HepG2 (cell line): ENCODE results near the gene CST3. TPM values are rescaled to one million over a fixed set of nuclear protein-coding genes. Genes with fewer than 3 reads are reported as not detected.

Experiments
- ATAC-seq: fragments of 200-7000 bp; cut with Tn5 transposase; 3 replicates; pipeline ENCODE4 v1.9.1; 2020; ENCODE audit warnings: mild to moderate bottlenecking, moderate library complexity
- BruUV-seq: library from RNA; stranded (reverse); fragments of 400-500 nt; replicated peaks from 2 replicates; lab custom pipeline; 2021; lab: Mats Ljungman, UMichigan
- CTCF ChIA-PET: fragments of 300-600 bp; formaldehyde crosslinking; extraction: SDS; loops from one replicate; lab custom pipeline; 2021; ENCODE audit warnings: low total read pairs, inconsistent platforms, low intra/inter-chr PET ratio; lab: Yijun Ruan, JAX
- POLR2A ChIA-PET: fragments of 350-600 bp; sonication (Branson Sonifier 250); formaldehyde crosslinking; loops from one replicate; lab custom pipeline; 2020; ENCODE audit warnings: antibody characterized with exemption, inconsistent platforms; lab: Yijun Ruan, JAX
- DNase-seq: peaks from one replicate; pipeline ENCODE4 v3.0.0-alpha.2; 2015; ENCODE audit warnings: low spot score
- FAIRE-seq: peaks from 3 replicates; lab custom pipeline; 2011; peaks lifted over from hg19 to GRCh38; lab: Jason Lieb, UNC
- H2AFZ ChIP-seq: one replicate; pipeline ENCODE4 v1.6.1; 2011; ENCODE audit warnings: low read length, inconsistent platforms
- H3K27ac ChIP-seq: fragments of 300-600 bp; 3 replicates; pipeline ENCODE4 v1.8.0; 2011; ENCODE audit warnings: mixed run types, mild to moderate bottlenecking, mixed read lengths, low read length, inconsistent platforms; ENCODE audit not compliant: insufficient read depth; ENCODE audit errors: extremely low read length
- H3K27me3 ChIP-seq, 2 experiments: fragments of 200-600 bp in 1 of 2; 2 replicates in 1 of 2; 3 replicates in 1 of 2; pipeline versions ENCODE4 v1.6.0 to v1.8.0; 2011; ENCODE audit warnings: low read length in 2 of 2, mild to moderate bottlenecking in 2 of 2, moderate library complexity in 2 of 2, inconsistent platforms in 1 of 2; ENCODE audit not compliant: insufficient read depth in 2 of 2, control insufficient read depth in 1 of 2
- H3K36me3 ChIP-seq, 2 experiments: fragments of 200-600 bp in 1 of 2; replicated peaks in 1 of 2; 2 replicates in 1 of 2; 3 replicates in 1 of 2; pipeline versions ENCODE4 v1.5.1 to v1.8.0; 2011; ENCODE audit warnings: low read length in 2 of 2, inconsistent platforms in 1 of 2; ENCODE audit not compliant: insufficient read depth in 2 of 2, control insufficient read depth in 1 of 2
- H3K4me1 ChIP-seq: 2 replicates; pipeline ENCODE4 v1.5.1; 2012; ENCODE audit warnings: low read length, inconsistent platforms; ENCODE audit not compliant: insufficient read depth
- H3K4me2 ChIP-seq: 2 replicates; pipeline ENCODE4 v1.6.0; 2011; ENCODE audit warnings: low read depth, low read length, inconsistent platforms
- H3K4me3 ChIP-seq, 3 experiments: fragments of 200-600 bp in 1 of 3; sonication (generic), shearing (Covaris generic) in 1 of 3; replicated peaks in 1 of 3; 2 replicates each; pipeline ENCODE4 v1.5.1; 2011 to 2016; ENCODE audit warnings: low read length in 3 of 3, inconsistent platforms in 2 of 3, low read depth in 2 of 3, mild to moderate bottlenecking in 2 of 3, control low read depth in 1 of 3, mixed read lengths in 1 of 3; ENCODE audit not compliant: insufficient read depth in 1 of 3
- H3K79me2 ChIP-seq: one replicate; pipeline ENCODE4 v1.6.1; 2011; ENCODE audit warnings: low read length, inconsistent platforms; ENCODE audit not compliant: insufficient read depth
- H3K9ac ChIP-seq: 2 replicates; pipeline ENCODE4 v1.6.0; 2011; ENCODE audit warnings: mild to moderate bottlenecking, low read depth, low read length, inconsistent platforms; ENCODE audit not compliant: insufficient read depth
- H3K9me3 ChIP-seq: 2 replicates; pipeline ENCODE4 v1.5.1; 2012; ENCODE audit warnings: mild to moderate bottlenecking, low read length
- H4K20me1 ChIP-seq: 2 replicates; pipeline ENCODE4 v1.6.0; 2011; ENCODE audit warnings: inconsistent platforms, mild to moderate bottlenecking, low read length, moderate library complexity; ENCODE audit not compliant: insufficient read depth
- CAMTA2 ChIP-seq: sonication (generic); formaldehyde crosslinking; IDR thresholded peaks from 2 replicates; pipeline ENCODE4 v1.4.0; 2020; ENCODE audit warnings: mild to moderate bottlenecking, missing genetic modification reagents, borderline replicate concordance
- HHEX ChIP-seq: IDR thresholded peaks from 2 replicates; pipeline ENCODE4 v1.6.1; 2016; ENCODE audit warnings: control low read depth
- POLR2AphosphoS2 ChIP-seq: IDR thresholded peaks from 2 replicates; pipeline ENCODE4 v1.6.1; 2011; ENCODE audit warnings: low read depth, low read length, improper control_type of control experiment
- RARA ChIP-seq: IDR thresholded peaks from 2 replicates; pipeline ENCODE4 v1.6.1; 2016; ENCODE audit warnings: missing genetic modification reagents, missing compliant biosample characterization
- RXRB ChIP-seq: IDR thresholded peaks from 2 replicates; pipeline ENCODE4 v1.6.1; 2016; ENCODE audit warnings: borderline replicate concordance, missing genetic modification reagents, missing compliant biosample characterization
- SNRNP70 ChIP-seq: fragments of 200-400 bp; formaldehyde crosslinking; IDR thresholded peaks from 2 replicates; pipeline ENCODE4 v1.6.1; 2017; ENCODE audit warnings: mild to moderate bottlenecking, low read depth, low read length, moderate library complexity
- SRY ChIP-seq: sonication (generic); formaldehyde crosslinking; IDR thresholded peaks from 2 replicates; pipeline ENCODE4 v1.8.0; 2022; ENCODE audit warnings: mild to moderate bottlenecking, missing genetic modification reagents
- STAT5B ChIP-seq: sonication (generic); formaldehyde crosslinking; IDR thresholded peaks from 2 replicates; pipeline ENCODE4 v1.4.0; 2020; ENCODE audit warnings: missing genetic modification reagents
- XRCC5 ChIP-seq: fragments of 200-400 bp; formaldehyde crosslinking; optimal IDR thresholded peaks from 2 replicates; pipeline ENCODE3; 2017; ENCODE audit warnings: mild to moderate bottlenecking, low read length
- ZC3H13 ChIP-seq: sonication (generic); formaldehyde crosslinking; IDR thresholded peaks from 2 replicates; pipeline ENCODE4 v1.8.1; 2023; ENCODE audit warnings: mild to moderate bottlenecking, missing genetic modification reagents, moderate library complexity
- ZFX ChIP-seq: sonication (generic); formaldehyde crosslinking; IDR thresholded peaks from 2 replicates; pipeline ENCODE4 v1.4.0; 2020; ENCODE audit warnings: mild to moderate bottlenecking, low read depth, missing genetic modification reagents, moderate library complexity
- ZNF24 ChIP-seq: fragments of 450-650 bp; IDR thresholded peaks from 2 replicates; pipeline ENCODE4 v1.6.1; 2017; ENCODE audit warnings: antibody characterized with exemption, mild to moderate bottlenecking
- ZSCAN25 ChIP-seq: sonication (generic); formaldehyde crosslinking; IDR thresholded peaks from 2 replicates; pipeline ENCODE4 v1.8.0; 2022; ENCODE audit warnings: mild to moderate bottlenecking, missing genetic modification reagents
- WGBS: methylation state at CpG from one replicate; pipeline ENCODE4 v1.1.6; 2017; ENCODE audit warnings: low lambda C conversion rate; 5-methylcytosine and 5-hydroxymethylcytosine counted together
- in situ Hi-C: cut with HindIII; loops from 2 replicates; pipeline ENCODE4 v1.10.0; 2017; ENCODE audit warnings: low pct_unique_long_range_greater_than_20kb; ENCODE audit not compliant: extremely low pct_ligation_motif_present
- intact Hi-C: fragments of 100-400 bp; cut with micrococcal nuclease; formaldehyde crosslinking; loops from one replicate; pipeline ENCODE4 v1.10.0; 2022; ENCODE audit not compliant: unreplicated experiment
- polyA plus RNA-seq, 8 experiments: library from polyadenylated mRNA; depleted of rRNA in 3 of 8; stranded (reverse) in 7 of 8; unstranded in 1 of 8; fragments of >200 nt; fragmentation: Illumina TruSeq in 4 of 8; extraction: Trizol in 4 of 8; gene quantifications; 2 replicates each; pipeline versions ENCODE4 v1.2.1 to v1.2.3, GENCODE V29; 2011 to 2016; ENCODE audit warnings: low read depth in 4 of 8, missing spikeins in 1 of 8, mixed read lengths in 1 of 8; ENCODE audit not compliant: insufficient read depth in 1 of 8
- total RNA-seq, 5 experiments: library from RNA; depleted of rRNA; stranded (reverse); fragments of >200 nt; fragmentation: Illumina TruSeq; extraction: Trizol; gene quantifications; 2 replicates each; pipeline ENCODE4 v1.2.3, GENCODE V29; 2016; ENCODE audit warnings: low read depth in 1 of 5
- TF ChIP-seq, protein P1 (sequence below): sonication (generic); formaldehyde crosslinking; IDR thresholded peaks from 2 replicates; pipeline ENCODE4 v1.4.0; 2020; ENCODE audit warnings: missing genetic modification reagents
- TF ChIP-seq, protein P2 (sequence below): sonication (generic); formaldehyde crosslinking; IDR thresholded peaks from 2 replicates; pipeline ENCODE4 v1.4.0; 2020; ENCODE audit warnings: missing genetic modification reagents, borderline replicate concordance
- TF ChIP-seq, protein P3 (sequence below): IDR thresholded peaks from 2 replicates; pipeline ENCODE4 v1.6.1; 2012; ENCODE audit warnings: low read length, improper control_type of control experiment

CST3 gene
- total and polyA plus RNA-seq, 2 of the 13 experiments (the other 11 are each of a cell fraction or from before 2014, with no cell fraction given), result 690 to 1,005 TPM

DNA sequence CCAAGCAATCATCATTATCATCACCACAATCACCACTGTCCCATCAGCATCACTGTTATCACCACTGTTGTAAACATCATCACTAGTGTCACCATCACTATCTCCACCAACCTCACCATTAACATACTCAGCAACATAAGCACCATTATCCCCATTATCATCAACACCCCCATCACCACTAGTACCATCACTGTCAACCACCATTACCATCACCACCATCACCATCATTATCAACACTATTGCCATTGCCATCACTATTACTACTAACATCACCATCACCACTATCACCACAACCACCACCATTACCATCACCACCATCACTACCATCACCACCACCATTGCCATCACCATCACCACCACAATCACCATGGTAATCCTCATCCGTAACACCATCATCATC lies 31.6 kb upstream of the CST3 start (continued):
- TF ChIP-seq, protein P1, sequence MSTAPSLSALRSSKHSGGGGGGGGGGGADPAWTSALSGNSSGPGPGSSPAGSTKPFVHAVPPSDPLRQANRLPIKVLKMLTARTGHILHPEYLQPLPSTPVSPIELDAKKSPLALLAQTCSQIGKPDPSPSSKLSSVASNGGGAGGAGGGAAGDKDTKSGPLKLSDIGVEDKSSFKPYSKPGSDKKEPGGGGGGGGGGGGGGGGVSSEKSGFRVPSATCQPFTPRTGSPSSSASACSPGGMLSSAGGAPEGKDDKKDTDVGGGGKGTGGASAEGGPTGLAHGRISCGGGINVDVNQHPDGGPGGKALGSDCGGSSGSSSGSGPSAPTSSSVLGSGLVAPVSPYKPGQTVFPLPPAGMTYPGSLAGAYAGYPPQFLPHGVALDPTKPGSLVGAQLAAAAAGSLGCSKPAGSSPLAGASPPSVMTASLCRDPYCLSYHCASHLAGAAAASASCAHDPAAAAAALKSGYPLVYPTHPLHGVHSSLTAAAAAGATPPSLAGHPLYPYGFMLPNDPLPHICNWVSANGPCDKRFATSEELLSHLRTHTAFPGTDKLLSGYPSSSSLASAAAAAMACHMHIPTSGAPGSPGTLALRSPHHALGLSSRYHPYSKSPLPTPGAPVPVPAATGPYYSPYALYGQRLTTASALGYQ (CRISPR knock-in tag), result no peak
- TF ChIP-seq ZSCAN25 (CRISPR knock-in tag) (no peak), STAT5B (CRISPR knock-in tag) (no peak)

DNA sequence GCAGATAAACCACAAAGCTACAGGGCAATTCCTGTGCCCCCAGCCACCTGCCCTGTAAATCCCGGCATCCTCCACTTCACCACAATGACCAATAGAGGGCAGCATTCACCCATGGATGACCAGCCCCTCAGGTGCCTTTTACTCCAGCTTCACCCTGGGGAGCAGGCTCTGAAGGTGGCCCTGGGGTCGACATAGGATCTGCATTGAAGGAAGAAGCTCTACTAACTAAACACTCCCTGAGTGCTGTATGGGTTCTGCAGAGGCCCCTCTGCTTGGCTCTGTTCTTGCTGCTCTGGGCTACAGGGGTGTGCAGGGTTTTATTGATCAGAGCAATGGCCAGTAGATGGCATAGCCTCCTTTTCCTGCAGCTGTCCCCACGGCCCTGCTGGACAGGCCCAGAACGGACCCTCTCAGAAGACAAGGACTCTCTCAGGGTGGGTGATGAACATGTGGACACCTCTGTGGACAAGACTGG lies 30.8 kb upstream of the CST3 start:
- Histone ChIP-seq H3K36me3 (no peaks in the 10 kb centered on the region; a peak in 1 of 5 replicates), H3K4me2 (peak overlapping the region; percentile 33; the same call in 1 of the 2 replicates), H4K20me1 (no peaks in the 10 kb centered on the region), H3K27me3 (no peaks in the 10 kb centered on the region), H3K9ac (no peak overlapping the region), H3K9me3 (no peaks in the 10 kb centered on the region), H3K79me2 (no peaks in the 10 kb centered on the region), H2AFZ (no peak overlapping the region), H3K4me1 (peaks cover 22% of the 10 kb centered on the region), H3K4me3 (no peak overlapping the region), H3K27ac (no peak overlapping the region)
- CTCF ChIA-PET, result interaction anchor here (1.1 to 2.2 kb wide), 11 partner anchors 11 to 328 kb away, joined by 3 to 13 read pairs (median 8); partner anchors contain the start of gene CST9
- FAIRE-seq (peak; percentile 70), DNase-seq (peak; percentile 84), ATAC-seq (peak; percentile 95)
- no TSS peak for BruUV-seq
- in situ Hi-C loops, result no loop called here
- POLR2A ChIA-PET, result interaction anchor here (1.4 to 1.5 kb wide), 3 partner anchors 28 to 39 kb away, joined by 4 to 9 read pairs (median 5); no protein-coding TSS in a partner anchor
- 7% methylated on average over 4 of the region's 4 CpGs for WGBS
- intact Hi-C loops, result loop anchor here (2.0 to 5.0 kb wide), 3 partner anchors 54 to 114 kb away; no protein-coding TSS in a partner anchor
- TF ChIP-seq CAMTA2 (CRISPR knock-in tag) (peak; percentile 31; the same call in 1 of the 2 replicates), ZNF24 (no peak), SNRNP70 (no peak), ZSCAN25 (CRISPR knock-in tag) (peak; percentile 65), SRY (no peak), XRCC5 (peak; percentile 76), ZFX (CRISPR knock-in tag) (no peak), RARA (no peak), HHEX (no peak), RXRB (peak; percentile 48; the same call in 1 of the 2 replicates), POLR2AphosphoS2 (no peak), ZC3H13 (no peak)
- TF ChIP-seq, protein P2, sequence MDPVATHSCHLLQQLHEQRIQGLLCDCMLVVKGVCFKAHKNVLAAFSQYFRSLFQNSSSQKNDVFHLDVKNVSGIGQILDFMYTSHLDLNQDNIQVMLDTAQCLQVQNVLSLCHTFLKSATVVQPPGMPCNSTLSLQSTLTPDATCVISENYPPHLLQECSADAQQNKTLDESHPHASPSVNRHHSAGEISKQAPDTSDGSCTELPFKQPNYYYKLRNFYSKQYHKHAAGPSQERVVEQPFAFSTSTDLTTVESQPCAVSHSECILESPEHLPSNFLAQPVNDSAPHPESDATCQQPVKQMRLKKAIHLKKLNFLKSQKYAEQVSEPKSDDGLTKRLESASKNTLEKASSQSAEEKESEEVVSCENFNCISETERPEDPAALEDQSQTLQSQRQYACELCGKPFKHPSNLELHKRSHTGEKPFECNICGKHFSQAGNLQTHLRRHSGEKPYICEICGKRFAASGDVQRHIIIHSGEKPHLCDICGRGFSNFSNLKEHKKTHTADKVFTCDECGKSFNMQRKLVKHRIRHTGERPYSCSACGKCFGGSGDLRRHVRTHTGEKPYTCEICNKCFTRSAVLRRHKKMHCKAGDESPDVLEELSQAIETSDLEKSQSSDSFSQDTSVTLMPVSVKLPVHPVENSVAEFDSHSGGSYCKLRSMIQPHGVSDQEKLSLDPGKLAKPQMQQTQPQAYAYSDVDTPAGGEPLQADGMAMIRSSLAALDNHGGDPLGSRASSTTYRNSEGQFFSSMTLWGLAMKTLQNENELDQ (CRISPR knock-in tag), result no peak
- TF ChIP-seq, protein P3, sequence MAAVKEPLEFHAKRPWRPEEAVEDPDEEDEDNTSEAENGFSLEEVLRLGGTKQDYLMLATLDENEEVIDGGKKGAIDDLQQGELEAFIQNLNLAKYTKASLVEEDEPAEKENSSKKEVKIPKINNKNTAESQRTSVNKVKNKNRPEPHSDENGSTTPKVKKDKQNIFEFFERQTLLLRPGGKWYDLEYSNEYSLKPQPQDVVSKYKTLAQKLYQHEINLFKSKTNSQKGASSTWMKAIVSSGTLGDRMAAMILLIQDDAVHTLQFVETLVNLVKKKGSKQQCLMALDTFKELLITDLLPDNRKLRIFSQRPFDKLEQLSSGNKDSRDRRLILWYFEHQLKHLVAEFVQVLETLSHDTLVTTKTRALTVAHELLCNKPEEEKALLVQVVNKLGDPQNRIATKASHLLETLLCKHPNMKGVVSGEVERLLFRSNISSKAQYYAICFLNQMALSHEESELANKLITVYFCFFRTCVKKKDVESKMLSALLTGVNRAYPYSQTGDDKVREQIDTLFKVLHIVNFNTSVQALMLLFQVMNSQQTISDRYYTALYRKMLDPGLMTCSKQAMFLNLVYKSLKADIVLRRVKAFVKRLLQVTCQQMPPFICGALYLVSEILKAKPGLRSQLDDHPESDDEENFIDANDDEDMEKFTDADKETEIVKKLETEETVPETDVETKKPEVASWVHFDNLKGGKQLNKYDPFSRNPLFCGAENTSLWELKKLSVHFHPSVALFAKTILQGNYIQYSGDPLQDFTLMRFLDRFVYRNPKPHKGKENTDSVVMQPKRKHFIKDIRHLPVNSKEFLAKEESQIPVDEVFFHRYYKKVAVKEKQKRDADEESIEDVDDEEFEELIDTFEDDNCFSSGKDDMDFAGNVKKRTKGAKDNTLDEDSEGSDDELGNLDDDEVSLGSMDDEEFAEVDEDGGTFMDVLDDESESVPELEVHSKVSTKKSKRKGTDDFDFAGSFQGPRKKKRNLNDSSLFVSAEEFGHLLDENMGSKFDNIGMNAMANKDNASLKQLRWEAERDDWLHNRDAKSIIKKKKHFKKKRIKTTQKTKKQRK, result no peak
